Superior temporal gyrus (tissue), 1 donor: ENCODE results near the gene SLC30A7.

ENCODE experiments used
- DNase-seq: peaks from one replicate; pipeline ENCODE4 v3.0.0-alpha.2; 2016; ENCODE audit errors: extremely low spot score

SLC30A7 gene

DNA sequence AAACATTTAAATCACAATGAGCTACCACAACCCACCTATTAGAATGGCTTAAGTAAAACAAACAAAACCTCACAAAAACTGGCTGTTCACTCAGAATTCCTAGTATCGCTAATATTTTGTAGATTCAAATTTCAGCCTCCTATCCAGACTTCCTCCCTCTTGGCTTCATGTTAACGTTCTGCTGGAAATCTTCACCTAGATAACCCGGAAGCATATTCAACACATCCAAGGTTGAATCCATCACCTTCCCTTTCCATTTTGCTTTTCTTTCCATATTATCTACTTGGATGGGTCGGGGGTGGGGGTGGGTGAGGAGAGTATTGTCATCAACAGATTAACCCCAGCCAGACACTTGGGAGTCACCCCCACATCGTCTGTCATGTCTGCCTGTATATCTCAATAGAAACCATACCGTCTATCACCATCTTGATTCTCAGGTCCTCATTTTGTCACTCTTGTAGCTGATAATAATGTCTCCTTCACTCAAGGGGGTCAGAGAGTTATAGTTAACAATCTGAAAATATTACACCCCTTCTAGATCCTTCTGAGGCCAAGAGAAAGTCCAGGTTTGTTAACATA is 131.4 kb downstream of the SLC30A7 start:
- DNase-seq, result no peak

DNA sequence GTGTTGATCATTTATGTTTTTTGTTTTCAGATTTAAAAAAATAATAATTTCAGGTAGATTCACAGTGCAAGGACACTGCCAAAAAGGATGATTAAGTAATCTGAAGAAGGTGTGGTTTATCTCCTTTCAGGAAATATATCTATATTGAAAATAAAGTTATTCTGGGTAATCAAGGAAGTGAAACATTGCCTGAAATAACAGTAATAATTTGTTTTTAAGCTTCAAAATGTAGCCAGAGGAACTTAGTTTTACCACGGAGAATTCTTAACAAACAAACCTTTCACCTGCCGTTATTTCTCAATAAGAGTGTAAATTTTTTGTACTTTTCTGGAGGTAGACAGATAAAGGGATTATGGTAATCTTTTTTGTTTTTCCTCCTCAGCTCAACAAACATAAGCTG is 132.6 kb downstream of the SLC30A7 start:
- no peak for DNase-seq

DNA sequence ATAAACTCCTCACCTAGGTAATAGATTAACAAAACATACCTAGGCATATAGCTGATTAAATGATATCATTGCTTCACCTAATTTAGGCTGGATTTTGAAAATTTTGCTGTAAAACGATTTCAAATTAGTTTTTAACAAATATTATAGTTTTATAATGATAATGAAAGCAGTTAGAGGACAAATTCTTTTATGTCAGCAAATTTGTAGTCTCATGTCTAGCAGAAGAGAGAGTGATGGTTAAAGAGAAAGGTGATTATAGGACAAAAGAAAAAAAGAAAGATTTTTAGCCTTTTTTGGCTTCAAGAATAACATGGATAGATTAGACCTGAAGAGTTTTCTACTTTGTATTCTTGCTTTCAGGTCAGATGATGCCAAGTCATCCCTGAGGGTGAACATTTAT is 133.3 kb downstream of the SLC30A7 start:
- no peak for DNase-seq

DNA sequence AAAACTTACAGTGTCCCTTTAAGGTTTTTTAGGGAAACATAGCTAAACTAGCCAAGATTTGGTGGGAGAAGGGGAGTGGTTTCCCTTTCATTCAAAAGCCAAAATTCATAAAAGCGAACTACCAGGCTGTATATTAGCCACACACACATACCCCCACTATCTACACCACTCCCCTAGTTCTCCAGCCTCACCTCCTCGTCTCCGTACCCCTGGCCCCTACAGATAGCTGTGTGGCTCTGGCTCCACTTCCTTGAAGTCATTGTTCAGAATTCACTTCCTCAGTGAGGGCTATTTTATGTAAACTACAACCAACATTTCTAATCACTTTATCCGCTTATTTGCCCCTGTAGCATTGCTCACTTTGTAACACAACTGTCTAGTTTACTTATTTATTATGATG is 135.0 kb downstream of the SLC30A7 start:
- no peak for DNase-seq
